GM19395 (cell line): ENCODE data around the gene PALD1.

ENCODE experiments used
- ATAC-seq: cut with Tn5 transposase; IDR thresholded peaks from one replicate; pipeline ENCODE4 v1.9.1; 2021; ENCODE audit warnings: mild to moderate bottlenecking, moderate library complexity; ENCODE audit not compliant: unreplicated experiment

The PALD1 gene

DNA sequence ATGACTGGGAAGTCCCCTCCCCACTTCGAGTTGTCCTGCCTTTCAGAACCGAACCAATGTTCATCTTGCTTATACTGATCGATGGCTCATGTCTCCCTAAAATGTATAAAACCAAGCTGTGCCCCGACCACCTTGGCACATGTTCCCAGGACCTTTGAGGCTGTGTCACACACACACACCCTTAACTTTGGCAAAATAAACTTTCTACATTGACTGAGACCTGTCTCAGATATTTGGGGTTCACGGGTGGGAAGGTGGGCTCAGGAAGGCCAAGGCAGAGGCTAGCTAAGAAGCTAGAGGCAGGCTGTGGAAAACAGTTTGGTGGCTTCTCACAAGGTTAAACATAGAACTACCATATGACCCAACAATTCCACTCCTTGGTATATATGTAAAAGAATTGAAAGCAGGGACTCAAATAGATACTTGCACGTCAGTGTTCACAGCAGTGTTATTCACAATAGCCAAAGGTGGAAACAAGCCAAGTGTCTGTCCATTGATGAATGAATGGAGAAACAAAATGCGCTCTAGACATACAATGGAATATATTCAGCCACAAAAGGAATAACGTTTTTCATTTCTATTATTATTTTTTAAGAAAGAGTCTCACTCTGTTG is 108.6 kb downstream of the PALD1 start:
- no peak for ATAC-seq

DNA sequence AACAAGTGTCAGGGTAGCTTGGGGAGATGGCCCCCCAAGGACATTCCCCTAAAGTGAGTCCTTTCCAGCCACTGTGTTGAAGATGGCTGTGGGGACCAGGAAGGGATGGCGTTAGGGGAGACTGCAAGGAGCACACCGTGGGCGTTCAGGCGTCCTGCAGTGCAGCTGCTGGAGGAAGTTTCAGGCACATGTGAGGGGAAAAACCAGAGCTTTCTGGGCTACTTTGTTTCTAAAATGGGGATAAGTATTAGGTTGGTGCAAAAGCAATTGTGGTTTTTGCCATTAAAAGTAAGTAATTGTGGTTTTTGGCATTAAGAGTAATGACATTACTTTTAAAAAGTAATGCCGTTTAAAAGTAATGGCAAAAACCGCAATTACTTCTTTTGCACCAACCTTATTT is 109.7 kb downstream of the PALD1 start:
- no peak for ATAC-seq

DNA sequence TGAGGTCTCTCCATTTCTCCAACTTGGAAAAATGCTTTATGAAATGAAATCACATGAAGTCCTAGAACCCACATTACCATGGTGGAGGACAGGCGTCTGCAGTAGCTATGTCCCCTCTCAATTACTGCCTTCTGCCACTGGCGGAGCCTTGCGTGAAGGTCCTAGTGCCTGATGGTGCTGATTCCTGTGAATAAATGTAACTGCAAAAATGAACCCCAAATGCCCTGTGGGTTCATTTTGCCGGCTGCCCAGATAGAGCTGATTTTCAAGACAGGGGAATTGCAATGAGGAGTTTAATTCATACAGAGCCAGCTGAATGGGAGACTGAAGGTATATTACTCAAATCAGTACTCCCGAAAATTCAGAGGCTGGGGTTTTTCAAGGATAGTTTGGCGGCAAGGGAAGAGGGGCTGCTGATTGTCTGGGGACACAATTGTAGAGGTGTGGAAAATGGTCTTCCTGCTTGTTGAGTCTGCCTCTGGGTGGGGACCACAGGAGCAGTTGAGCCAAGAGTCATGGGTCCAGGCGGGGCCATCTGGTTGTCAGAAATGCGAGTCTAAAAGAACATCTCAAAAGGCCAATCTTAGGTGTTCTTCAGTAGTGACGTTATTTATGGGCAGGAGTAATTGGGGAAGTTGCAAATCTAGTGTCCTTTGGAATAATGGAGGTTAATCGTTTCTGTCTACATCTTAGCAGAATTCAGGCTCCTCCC is 110.4 kb downstream of the PALD1 start:
- ATAC-seq, result no peak

DNA sequence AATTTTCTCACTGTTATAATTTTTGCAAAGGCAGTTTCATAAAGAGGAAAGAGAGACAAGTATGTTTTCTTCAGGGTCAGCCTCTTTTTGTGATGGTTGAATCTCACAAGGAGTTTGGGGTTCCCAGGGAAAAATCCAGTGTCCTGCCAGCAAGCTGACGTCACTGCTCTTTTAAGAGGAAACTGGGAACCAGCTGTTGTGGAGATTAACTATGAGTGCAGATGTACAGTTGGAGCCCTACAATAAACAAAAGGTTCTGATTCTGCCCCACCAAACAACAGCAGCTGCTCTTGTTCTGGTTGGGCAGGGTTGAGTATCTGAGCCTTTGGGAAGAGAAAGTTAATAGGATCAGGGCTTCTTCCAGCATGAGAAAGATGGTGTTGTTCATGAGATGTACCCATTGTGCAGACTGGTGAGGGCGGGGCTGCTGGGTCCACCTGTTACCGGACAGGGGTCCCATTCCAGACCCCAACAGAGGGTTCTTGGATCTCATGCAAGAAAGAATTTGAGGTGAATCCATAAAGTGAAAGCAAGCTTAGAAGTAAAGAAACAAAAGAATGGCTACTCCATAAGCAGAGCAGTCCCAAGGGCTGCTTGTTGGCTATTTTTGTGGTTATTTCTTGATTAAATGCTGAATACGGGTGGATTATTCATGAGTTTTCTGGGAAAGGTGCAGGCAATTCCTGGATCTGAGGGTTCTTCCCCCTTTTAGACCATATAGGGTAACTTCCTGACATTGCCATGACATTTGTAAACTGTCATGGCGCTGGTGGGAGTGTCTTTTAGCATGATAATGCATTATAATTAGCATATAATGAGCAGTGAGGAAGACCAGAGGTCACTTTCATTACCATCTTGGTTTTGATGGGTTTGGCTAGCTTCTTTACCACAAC is 111.4 kb downstream of the PALD1 start:
- no peak for ATAC-seq

DNA sequence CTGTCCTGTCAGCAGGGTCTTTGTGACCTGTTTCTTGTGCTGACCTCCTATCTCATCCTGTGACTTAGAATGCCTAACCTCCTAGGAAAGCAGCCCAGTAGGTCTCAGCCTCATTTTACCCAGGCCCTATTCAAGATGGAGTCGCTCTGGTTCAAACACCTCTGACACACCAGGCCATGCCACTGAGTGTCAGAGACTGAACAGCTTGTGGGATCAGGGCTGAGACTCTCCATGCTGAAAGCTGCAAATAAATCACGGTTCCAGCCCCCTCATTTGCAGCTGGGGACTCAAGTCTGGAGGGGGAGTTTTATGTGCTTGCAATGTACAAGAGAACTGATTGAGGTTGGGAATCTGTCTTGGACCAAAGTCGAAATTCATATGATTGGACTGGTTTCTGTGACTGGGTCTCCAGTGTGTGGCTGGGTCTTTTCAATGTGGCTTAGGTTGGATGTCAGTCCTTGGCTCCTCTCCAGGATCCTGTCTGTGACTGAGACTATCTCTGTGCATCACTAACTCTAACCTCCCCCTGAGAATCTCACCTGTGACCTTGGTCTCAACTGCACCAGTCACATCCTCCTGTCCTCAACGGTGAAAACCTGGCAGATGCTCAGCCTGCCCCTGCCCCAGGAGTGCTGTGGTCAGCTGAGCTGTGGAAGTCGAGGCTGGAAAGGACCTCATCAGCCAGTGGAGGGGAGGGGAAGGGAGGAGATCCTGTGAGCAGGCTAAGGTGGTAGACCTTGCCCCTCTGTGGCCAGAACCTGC is 112.3 kb downstream of the PALD1 start:
- no peak for ATAC-seq

DNA sequence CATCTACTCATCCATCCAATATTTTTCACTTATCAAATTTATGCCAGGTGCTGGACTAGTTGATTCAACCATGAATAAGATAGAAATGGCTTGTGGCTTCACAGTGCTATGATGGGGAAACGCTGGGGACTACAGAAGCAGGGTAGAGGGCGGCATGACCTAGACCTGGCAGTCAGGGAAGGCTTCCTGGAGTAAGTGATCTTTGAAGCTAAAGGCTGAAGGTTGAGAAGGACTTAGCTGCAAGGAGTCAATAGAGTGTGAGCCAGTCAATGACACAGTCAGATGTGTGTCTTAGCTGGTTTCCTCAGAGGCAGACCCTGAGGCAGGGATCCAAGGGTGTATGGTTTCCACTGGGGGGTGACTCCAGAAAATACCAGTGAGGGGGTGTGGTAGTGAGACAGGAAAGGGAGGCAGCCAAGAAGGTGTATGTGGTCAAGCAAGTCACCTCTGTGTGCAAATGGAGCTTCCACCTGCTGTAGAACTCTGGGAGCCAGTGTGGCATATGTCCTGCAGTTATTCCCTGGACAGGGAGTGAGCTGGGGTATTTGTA is 113.7 kb downstream of the PALD1 start:
- ATAC-seq, result no peak

DNA sequence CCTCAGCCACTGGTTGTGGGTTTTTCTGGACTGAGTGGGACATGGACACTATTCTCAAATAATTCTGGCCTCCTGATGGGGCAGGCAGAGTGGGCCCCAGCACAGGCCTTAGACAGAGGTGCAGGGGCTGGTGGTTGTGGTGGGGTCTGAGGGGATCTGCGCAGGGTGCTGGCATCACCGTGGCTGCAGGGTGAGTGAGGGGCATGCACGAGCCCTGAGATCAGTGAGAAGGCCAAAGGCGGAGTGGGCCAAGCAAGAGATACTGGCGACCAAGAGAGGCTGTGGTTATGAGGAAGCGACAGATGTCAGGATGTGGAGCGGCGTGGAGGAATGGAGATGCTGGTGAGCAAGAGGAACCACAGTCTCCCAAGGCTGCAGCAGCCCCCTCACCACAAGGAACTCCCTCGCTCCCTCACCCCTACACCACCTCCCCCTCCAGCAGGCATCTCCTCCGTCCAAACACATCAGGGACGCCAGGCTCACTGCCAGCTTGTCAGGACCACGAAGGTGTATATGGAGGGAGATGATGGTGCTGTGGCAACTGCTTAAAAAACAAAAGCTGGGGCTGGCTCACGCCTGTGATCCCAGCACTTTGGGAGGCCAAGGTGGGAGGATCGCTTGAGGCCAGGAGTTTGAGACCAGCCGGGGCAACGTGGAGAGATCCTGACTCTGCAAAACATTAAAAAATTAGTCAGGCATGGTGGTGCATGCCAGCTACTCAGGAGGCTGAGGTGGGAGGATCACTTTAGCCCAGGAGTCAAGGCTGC is 114.4 kb downstream of the PALD1 start:
- no peak for ATAC-seq

DNA sequence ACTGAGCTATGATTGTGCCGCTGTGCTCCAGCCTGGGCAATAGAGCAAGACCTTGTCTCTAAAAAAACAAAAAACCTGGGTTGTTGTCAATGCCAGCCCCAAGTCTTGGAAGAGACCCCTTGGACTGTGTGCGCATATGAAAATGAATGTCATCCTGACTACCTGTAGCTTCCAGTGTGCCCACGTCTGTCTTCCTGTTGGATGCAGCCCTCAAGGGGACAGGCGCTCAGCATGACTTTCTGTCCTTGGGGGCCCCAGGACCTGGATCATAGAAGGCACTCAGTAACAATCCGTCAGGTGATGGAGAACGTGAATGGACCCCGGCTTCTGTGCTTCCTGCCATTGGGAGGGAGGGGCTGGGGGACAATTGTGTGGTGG is 114.9 kb downstream of the PALD1 start:
- no peak for ATAC-seq

DNA sequence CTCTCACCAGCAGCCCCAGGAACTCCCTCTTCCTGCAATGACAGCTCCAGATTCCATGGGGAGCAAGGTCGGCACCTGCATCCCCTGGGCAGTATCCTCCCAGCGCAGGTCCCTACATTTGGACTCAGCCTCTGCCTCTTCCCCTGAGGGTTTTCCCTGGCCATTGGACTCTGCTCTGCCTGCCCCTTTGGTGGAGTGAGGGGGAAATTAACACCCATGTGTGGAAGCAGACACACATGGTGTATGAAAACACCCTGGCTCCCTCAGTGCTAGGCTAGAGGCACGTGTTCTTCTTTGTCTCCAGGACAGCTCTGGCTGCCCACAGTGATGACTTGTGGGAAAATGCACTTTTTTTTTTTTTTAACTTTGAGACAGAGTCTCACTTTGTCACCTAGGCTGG is 115.6 kb downstream of the PALD1 start:
- ATAC-seq, result no peak

DNA sequence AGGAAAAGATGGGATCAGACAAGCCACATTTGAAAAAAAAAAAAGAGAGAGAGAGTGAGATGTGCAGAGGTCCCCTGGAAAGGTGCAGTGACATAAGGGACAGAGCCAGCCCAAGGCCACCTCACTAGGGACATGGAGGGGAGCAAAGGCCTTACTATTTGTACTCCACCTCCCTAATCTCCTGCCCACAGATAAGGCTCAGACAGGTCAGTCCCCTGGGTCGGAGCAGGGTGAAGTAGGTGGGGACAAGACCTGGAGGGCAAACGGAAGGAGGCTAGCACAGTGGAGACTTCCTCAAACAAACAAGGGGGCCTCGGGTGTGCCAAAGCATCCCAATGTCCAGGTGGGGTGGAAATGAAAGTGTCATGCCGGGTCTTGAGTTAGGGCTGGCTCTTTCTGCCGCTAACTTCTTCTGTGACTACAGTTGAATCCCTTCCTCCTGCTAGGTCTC is 117.0 kb downstream of the PALD1 start:
- ATAC-seq, result no peak

DNA sequence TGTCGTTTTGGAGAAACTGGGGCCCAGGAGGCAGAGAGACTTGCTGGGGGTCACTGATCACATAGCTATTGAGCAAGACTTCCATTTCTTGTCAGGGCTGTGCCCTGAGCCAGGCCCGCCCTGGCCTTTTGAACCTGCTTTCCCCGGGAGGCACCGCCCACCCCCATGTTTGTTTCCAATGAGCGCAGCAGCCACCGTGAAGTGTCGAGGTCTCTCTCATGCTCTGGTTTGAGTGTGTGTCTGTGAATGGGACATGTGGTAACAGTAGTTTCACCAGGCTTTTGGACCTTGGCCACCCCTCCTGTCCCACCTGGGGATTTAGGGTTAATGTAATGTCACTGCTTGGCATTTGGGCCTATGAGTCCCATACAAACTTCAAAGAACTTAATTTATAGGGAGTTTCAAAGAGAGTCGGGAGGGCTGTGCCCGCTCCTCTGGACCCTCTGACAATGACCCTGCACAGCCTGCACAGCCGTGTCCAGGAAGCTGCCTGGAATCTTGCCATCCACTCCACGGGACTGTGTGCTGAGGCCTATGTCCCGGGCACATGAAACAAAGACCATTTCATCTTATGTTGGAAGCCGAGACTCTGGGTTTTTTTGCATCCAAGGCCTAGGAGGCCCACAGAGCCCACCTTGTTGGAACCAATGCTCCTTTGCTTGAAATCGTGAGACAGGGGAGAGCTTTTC is 117.7 kb downstream of the PALD1 start:
- no peak for ATAC-seq

DNA sequence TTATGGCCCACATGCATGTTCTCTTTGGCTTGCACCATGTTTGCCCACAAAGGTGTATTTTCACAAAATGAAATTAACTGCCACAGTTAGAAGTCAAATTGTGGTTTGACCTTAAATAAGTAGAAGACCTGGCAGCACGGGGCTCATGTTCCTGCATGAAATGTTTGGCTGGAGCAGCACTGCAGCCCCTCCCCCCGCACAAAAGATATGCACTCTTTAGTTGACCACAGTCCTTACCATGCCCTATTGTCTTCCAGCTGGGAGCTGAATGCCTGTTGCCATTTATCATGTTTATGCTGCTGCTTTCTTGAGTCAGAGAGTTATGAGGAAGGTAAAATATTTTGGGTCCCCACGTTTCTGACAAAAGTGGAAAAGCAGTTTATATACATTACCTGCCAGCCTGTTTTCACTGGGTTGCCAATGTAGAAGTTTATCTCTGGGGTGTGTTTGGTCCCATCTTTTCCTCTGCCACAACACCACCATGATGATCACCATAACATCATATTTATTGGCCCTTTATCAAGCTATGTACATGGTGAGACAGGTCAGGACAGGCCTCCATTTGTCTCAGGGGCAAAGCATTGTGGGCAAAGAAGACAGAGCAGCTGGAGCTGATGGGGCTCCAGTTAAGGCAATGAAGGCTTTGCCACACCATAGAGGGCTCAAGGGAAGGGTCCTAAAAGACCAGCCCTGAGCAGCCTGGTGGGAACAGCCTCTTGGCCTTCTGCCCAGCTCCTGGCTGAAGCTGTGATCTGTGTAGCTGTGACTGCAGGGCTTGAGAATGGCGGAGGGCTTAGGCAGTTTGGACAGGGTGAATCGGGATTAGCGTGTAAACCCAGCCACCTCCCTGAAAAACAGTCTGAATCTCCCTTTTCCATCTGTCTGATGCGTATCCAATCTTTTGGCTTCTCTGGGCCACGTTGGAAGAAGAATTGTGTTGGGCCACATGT is 118.6 kb downstream of the PALD1 start:
- no peak for ATAC-seq

DNA sequence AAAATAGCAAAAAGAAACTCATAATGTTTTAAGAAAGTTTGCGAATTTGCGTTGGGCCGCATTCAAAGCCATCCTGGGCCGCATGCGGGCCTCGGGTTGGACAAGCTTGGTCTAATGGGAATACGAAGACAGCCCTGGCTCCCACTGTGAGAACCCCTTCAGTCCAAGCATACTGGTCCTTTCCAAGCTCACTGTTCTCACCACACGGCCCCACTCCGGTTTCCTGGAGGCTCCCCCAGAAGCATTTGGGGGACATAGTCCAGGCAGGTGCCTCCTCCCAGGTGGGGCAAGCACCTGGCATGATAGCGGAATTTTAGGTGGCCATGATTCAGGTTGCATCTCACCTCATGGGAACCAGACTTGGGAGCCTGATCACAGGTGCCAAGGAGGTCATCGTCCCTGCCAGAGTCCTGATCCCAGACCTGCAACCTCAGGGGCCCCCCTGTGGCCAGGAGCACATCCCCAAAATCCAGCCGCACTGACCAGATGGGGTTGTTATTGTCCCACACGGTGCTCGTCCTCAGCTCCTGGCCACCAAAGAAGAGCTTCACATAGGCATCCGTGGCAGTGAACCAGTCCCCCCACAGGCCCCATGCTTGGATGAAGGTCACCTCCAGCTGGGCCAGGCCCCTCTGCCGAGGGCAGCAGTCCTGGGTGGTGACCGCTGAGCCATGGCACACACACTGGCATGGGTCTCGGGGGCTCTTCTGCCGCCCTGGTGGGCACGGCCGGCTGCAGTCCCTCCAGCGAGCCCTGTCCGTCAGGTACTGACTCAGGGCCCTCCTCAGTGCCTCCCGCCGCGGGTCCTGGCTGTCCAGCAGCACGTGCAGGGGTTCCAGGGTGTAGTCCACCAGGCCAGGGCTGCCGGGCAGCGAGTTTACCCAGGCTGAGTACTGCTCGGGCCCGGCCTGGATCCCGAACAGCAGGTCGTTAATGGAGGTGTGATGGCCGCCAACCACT is 119.6 kb downstream of the PALD1 start:
- ATAC-seq, result no peak

DNA sequence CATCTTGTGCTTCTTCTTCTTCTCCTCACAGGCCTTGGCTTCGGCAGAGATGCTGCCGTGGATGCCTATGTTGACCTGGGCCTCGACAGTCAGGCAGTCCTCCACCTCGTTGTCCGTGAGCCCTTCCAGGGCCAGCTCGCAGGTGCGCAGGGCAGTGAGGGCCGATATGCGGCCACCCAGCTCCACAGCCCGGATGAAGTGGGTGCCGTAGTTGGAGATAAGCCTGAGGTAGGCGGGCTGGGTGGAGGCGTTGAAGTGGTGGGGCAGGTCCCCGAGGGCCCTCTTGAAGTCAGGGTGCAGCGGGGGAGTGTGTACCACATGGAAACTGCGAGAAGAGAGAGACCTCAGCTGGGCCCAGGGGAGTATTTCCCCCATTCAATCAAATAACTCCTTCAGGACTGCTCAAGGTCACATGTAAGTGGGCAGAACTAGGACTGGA is 120.3 kb downstream of the PALD1 start:
- ATAC-seq, result no peak

DNA sequence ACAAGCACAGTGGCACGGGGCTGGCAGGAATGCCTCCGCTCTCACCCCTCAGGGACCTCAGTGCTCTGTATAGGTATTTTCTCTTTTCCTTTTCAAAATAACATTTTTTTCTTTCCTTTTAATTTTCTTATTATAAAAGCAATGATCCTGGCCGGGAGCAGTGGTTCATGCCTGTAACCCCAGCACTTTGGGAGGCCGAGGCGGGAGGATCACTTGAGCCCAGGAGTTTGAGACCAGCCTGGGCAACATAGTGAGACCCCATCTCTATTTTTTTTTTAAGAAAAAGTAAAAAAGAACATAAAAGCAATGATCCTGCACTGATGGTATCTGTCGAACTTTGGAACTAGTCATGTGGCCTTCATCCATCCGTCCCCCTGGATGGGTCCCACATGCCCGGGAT is 120.8 kb downstream of the PALD1 start:
- ATAC-seq, result no peak

DNA sequence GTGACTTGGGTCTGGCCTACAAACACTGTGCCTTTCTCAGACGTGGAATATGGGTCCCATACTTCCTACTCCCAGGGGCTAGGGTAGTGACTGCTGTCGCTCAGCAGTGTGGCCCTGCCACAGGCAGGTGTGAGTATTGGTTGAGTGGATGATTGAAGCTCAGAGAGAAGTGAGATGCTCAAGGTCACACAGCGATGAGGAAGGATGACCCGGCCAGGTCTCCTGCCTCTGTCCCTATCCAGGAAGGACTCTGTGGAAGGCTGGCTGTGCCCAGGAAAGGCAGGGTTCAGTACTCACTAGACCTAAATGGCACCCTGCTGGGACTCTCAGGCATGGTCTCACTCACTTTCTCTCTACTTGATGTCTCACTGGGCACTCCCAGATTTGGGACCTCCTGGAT is 121.2 kb downstream of the PALD1 start:
- ATAC-seq, result no peak
